ENCODE measurements around the gene SHMT1. TPM values are rescaled to one million over a fixed set of nuclear protein-coding genes. Genes with fewer than 3 reads are reported as not detected.

The SHMT1 gene
- total RNA-seq, 2 donors from 2014 or later, result 31.6 to 43.0 TPM

GRCh38 chr17:18318771-18319450 lies 44.4 kb downstream of the SHMT1 start:
- H3K9me3 ChIP-seq, result no peaks in the 10 kb centered on the region
- TF ChIP-seq POLR2A (IDR thresholded peaks at IDR 0.05), result no peak
- DNase-seq (ENCODE audit: low spot score), result no peak
- peaks cover 2 to 14% of the 10 kb centered on the region in 2 donors for H3K36me3 ChIP-seq
- intact Hi-C loops (cut with DNase I), result no loop called here
- peak overlapping the region in 1 of 2 donors; percentile 3 for H3K4me3 ChIP-seq
- H3K27ac ChIP-seq, result no peak overlapping the region
- WGBS, result 77% methylated on average over 18 of the region's 18 CpGs
- H3K27me3 ChIP-seq (replicated peaks; ENCODE audit: insufficient read depth), result no peaks in the 10 kb centered on the region
- H3K4me1 ChIP-seq (replicated peaks), result peaks cover 28% of the 10 kb centered on the region

DNA sequence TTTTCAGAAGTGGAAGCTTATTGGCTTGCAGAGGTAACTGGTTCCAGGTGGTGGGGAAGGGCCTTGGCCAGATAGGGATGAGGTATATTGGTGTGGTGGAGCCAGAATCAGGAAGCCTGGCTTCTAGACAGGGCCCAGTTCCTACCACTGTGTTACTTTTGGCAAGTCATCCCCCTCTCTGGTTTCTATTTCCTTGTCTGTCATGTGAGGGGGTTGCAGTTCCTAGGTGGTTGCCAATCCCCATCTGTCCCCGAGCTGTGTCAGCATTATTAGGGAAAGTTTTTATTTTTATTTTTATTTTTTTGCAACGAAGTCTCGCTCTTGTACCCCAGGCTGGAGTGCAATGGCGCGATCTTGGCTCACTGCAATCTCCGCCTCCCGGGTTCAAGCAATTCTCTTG lies 45.2 kb downstream of the SHMT1 start:
- DNase-seq (ENCODE audit: low spot score), result no peak
- no peaks in the 10 kb centered on the region for H3K27me3 ChIP-seq (replicated peaks; ENCODE audit: insufficient read depth)
- intact Hi-C loops (cut with DNase I), result no loop called here
- H3K9me3 ChIP-seq, result no peaks in the 10 kb centered on the region
- TF ChIP-seq POLR2AphosphoS5 (IDR thresholded peaks at IDR 0.05), result no peak
- no peak for TF ChIP-seq CTCF (IDR thresholded peaks at IDR 0.05)
- TF ChIP-seq POLR2A (IDR thresholded peaks at IDR 0.05), result no peak
- peaks cover 28% of the 10 kb centered on the region for H3K4me1 ChIP-seq (replicated peaks)
- H3K27ac ChIP-seq, result no peak overlapping the region
- WGBS, result 84% methylated on average over 7 of the region's 7 CpGs
- H3K36me3 ChIP-seq, result peaks cover 0 to 6% of the 10 kb centered on the region in 2 donors
- peak overlapping the region in 1 of 2 donors; percentile 3 for H3K4me3 ChIP-seq

- peak overlapping the region; percentile 72 to 86 for H3K4me3 ChIP-seq
- no peaks in the 10 kb centered on the region for H3K36me3 ChIP-seq
- peaks cover 28% of the 10 kb centered on the region for H3K4me1 ChIP-seq (replicated peaks)
- no peak for TF ChIP-seq POLR2A (IDR thresholded peaks at IDR 0.05)
- no peak for TF ChIP-seq POLR2AphosphoS5 (IDR thresholded peaks at IDR 0.05)
- TF ChIP-seq CTCF (IDR thresholded peaks at IDR 0.05), result no peak
- no peaks in the 10 kb centered on the region for H3K9me3 ChIP-seq
- H3K27ac ChIP-seq, result peak overlapping the region; percentile 83 to 91
- no peak for DNase-seq (ENCODE audit: low spot score)
- WGBS, result 61% methylated on average over 11 of the region's 11 CpGs
- H3K27me3 ChIP-seq (replicated peaks; ENCODE audit: insufficient read depth), result no peaks in the 10 kb centered on the region
- intact Hi-C loops (cut with DNase I), result no loop called here
Measured at GRCh38 chr17:18315961-18316360, 47.4 kb downstream of the SHMT1 start.

GRCh38 chr17:18315562-18315922 lies 47.8 kb downstream of the SHMT1 start:
- no peaks in the 10 kb centered on the region for H3K36me3 ChIP-seq
- peak overlapping the region; percentile 83 to 91 for H3K27ac ChIP-seq
- WGBS, result 7% methylated on average over 18 of the region's 18 CpGs
- no peaks in the 10 kb centered on the region for H3K9me3 ChIP-seq
- peaks cover 28% of the 10 kb centered on the region for H3K4me1 ChIP-seq (replicated peaks)
- no peak for TF ChIP-seq POLR2A (IDR thresholded peaks at IDR 0.05)
- intact Hi-C loops (cut with DNase I), result no loop called here
- DNase-seq (ENCODE audit: low spot score), result no peak
- H3K4me3 ChIP-seq, result peak overlapping the region; percentile 72 to 86
- H3K27me3 ChIP-seq (replicated peaks; ENCODE audit: insufficient read depth), result no peaks in the 10 kb centered on the region

- peaks cover 28% of the 10 kb centered on the region for H3K4me1 ChIP-seq (replicated peaks)
- WGBS, result under 1% methylated on average over 67 of the region's 78 CpGs
- H3K27me3 ChIP-seq (replicated peaks; ENCODE audit: insufficient read depth), result no peaks in the 10 kb centered on the region
- H3K36me3 ChIP-seq, result no peaks in the 10 kb centered on the region
- TF ChIP-seq POLR2AphosphoS5 (IDR thresholded peaks at IDR 0.05), result peak; percentile 98
- peak; percentile 41 for TF ChIP-seq POLR2A (IDR thresholded peaks at IDR 0.05)
- peak in 3 of 4 experiments; percentile 7 to 54 (median 8) for TF ChIP-seq CTCF (IDR thresholded peaks at IDR 0.05)
- H3K27ac ChIP-seq, result peak within 1 kb of the TSS; percentile 83 to 91
- intact Hi-C loops (cut with DNase I), result loop anchor here (5.0 kb wide), 1 partner anchor 58 kb away; the partner anchor contains the start of gene FLII
- no peaks in the 10 kb centered on the region for H3K9me3 ChIP-seq
- DNase-seq (ENCODE audit: low spot score), result peak; percentile 99
- peak within 1 kb of the TSS; percentile 72 to 86 for H3K4me3 ChIP-seq
Measured at GRCh38 chr17:18314731-18315561, 48.4 kb downstream of the SHMT1 start, which contains the start of the genes SMCR8 and TOP3A. Gene SMCR8 (plus strand): TSS chr17:18315293. CDS start chr17:18315790, 497 bp downstream. Gene TOP3A (minus strand): TSS chr17:18314994. CDS start chr17:18314778, 216 bp downstream.
